Measurements from ENCODE around the gene RAP1GAP.
"Not testable (repeated sequence)": the region's sequence is repeated elsewhere in the genome, so short reads cannot be mapped to it uniquely, and the experiment has no call there.

Gene RAP1GAP

GRCh38 chr1:21572735-21573277 is 96.4 kb downstream of the RAP1GAP start:
- no peak for DNase-seq (ENCODE audit: low read depth in 2 of 2, low spot score in 1 of 2)

DNA sequence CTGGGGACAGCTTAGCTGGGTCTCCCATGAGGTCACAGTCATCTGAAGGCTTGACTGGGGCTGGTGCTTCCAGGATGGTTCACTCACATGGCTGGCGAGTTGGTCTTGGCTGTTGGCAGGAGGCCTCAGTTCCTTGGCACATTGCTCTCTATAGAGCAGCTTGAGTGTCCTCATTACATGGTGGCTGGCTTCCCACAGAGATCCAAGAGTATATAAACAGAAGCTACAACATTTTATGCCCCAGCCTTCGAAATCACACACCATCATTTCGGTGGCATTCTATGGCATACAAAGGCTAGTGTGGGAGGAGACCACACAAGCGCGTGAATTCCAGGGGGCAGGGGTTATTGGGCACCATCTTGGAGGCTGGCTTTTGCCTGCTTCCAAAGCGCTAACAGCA is 96.9 kb downstream of the RAP1GAP start:
- DNase-seq (ENCODE audit: low read depth in 2 of 2, low spot score in 1 of 2) = no peak

- DNase-seq (ENCODE audit: low read depth in 2 of 2, low spot score in 1 of 2) = no peak
Observed at GRCh38 chr1:21570885-21571284, 98.3 kb downstream of the RAP1GAP start.

DNA sequence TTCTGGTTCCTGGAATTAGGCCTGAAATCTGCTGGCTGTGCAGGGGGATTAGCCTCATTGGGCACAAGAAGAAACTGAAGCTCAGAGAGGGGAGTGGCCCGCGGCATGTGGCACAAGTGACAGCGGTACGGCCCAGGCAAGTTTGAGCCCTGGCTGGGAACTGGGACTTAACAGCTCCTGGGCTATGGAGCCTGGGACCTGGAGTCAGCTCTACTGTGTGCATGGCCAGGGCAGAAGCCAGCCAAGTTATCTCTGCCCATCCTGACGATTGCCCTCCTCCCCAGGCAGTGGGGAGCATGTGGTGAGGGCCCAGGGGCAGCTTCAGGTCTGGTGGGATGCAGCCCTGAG is 98.7 kb downstream of the RAP1GAP start:
- DNase-seq (ENCODE audit: low read depth in 2 of 2, low spot score in 1 of 2) = no peak

DNA sequence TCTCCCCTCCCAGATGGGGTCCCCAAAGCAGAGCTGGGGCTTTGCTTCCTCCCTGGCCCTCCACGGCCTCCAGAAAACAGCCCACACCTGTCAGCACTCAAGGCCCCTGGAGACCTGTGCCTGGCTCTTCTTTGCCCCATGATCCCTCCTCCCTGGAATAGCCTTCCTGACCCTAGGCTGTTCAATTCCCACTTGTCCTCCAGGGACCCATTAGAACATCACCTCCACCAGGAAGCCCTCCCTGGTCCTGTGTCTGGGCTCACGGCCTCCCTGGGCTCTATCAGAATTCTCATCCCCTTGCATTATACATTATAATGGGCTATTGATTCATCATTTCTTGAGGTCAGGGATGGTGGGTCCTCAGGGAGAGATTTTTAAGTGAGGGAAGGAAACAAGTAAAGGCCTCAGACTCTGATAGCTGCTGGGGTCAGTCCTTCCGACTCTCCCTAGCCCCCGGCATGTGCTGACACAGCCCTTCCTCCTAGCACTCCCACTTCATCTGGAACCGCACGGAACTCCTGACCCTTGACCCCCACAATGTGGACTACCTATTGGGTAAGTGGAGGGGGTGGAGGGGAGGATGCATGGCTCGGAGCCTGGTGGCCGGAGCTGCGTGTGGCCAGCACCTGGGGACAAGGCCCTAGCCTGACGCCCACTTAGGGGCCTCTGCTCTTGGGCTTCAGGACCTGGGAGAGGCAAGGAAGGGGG is 99.2 kb downstream of the RAP1GAP start:
- no peak for DNase-seq (ENCODE audit: low read depth in 2 of 2, low spot score in 1 of 2)

GRCh38 chr1:21568809-21569385 is 100.3 kb downstream of the RAP1GAP start:
- DNase-seq (ENCODE audit: low read depth in 2 of 2, low spot score in 1 of 2) = no peak

DNA sequence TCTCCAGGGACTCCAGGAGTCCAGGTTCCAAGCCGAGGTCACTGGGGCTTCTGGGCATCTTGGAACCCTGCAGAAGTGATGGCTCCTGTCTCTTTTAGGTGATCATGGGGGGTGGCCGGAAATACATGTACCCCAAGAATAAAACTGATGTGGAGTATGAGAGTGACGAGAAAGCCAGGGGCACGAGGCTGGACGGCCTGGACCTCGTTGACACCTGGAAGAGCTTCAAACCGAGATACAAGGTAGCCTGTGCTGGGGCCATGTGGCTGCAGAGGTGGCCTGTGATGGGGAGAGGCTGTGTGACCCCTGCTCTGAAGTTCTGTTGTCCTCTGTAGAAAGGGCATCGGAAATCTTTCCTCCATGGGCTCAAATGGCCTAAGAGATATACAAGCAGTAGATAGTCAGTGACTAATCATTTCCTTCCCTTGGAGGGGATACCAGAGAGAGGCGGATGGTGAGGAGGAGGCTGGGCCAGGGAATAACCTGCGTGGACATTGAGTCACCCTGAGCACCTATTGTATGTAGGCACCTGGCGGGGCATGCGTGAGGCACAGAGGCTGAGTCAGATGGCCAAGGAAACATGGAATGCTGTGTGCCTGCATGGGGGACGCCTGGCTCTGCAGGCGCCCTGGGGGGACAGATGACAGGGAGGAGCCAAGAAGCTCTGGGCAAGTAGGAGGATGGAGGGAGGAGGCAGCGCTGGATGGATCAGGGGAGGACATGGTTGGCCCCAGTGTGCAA is 101.0 kb downstream of the RAP1GAP start:
- DNase-seq (ENCODE audit: low read depth in 2 of 2, low spot score in 1 of 2) = no peak

DNA sequence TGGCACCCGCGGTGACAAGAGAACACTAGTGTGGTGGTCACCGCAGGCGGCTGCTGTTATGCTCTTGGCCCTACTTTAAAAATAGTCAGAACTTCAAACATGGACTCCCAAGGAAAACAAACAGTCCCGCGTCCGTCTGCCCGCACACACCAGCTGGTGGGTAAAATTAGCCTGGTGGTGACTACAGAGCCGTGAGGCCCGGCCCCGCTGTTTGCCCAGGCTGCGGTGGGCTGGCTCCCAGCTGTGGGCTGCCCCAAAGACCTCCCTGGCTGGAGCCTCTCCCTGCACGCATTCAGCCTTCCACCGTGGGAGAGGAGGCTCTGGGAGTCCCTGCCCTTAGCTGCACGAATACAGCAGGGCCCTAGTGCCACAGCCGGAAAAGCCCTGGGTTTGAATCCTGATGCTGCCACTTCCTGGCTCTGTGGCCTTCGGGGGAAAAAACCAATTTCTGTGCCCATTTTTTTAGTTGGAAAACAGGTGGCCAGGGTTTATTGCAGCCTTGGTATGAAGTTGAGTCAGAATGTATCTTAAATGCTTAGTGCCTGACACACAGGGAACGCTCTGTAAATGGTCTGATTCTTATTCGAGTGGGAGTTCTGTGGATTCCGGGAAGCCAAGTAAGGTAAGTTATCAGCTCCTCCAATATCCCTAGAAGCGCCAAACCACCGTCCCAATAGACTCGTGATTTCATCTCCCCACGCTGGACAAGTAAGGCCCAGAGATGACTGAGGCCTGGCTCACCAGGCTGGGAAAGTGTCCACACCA is 101.7 kb downstream of the RAP1GAP start:
- DNase-seq (ENCODE audit: low read depth in 2 of 2, low spot score in 1 of 2) = no peak

GRCh38 chr1:21566361-21566760 is 102.8 kb downstream of the RAP1GAP start:
- DNase-seq (ENCODE audit: low read depth in 2 of 2, low spot score in 1 of 2) = not testable (repeated sequence)

DNA sequence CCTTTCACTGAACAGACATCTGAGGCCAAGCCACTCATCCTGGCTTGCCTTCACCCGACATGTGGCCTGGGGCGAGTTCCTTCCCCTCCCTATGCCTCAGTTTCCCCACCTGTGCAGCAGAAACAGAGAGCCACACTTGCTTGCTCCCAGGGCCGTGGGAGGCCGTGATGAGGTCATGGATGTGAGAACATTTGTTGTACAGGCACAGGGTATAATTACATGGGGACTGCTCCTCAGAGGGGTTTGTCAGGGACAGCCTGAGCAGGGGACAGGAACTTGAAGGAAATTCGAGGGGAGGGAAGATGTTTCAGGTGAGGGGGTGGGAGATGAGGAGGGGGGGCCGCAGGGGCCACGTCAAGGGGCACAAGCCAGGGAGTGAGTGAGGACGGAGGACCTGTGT is 103.9 kb downstream of the RAP1GAP start:
- DNase-seq (ENCODE audit: low read depth in 2 of 2, low spot score in 1 of 2) = no peak

DNA sequence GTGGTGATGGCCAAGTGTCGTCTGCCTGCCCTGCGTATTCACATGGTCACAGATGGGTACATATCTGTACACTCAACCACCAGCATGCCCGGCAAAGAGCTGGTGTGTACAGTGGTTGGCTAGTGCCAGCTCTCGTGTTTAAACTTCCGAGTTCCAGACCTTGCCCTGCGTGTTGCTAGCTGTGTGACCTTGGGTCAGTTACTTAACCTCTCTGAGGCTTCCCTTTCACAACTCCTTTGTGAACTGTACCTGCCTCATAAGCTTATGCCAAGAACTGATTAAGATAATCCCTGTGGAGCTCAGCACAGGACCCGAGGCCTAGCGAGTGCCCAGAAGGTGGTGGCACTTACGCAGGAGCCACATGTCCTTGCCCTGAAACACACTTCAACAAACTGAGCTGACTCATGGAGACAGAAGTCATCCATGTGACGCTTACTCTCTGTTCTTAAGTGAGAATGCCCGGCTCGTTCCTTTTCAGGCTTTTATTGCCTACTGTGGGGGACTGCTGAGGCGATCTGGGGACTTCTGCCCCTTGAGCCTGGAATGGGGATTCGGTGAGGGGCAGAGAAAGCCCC is 104.5 kb downstream of the RAP1GAP start:
- DNase-seq (ENCODE audit: low read depth in 2 of 2, low spot score in 1 of 2) = no peak

GRCh38 chr1:21563971-21564370 is 105.2 kb downstream of the RAP1GAP start:
- DNase-seq (ENCODE audit: low read depth in 2 of 2, low spot score in 1 of 2) = no peak

DNA sequence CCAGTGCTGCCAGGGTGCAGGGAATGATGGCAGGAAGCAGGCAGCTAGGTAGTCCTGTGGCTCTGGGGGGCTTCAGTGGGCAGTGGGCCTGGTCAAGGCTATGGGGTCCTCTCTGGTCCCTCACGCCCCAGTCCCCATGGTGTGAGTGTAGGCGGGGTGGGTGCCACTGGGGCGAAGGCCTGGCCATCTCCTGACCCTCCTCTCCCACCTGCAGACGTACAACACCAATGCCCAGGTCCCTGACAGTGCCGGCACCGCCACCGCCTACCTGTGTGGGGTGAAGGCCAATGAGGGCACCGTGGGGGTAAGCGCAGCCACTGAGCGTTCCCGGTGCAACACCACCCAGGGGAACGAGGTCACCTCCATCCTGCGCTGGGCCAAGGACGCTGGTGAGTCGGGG is 106.3 kb downstream of the RAP1GAP start:
- no peak for DNase-seq (ENCODE audit: low read depth in 2 of 2, low spot score in 1 of 2)

DNA sequence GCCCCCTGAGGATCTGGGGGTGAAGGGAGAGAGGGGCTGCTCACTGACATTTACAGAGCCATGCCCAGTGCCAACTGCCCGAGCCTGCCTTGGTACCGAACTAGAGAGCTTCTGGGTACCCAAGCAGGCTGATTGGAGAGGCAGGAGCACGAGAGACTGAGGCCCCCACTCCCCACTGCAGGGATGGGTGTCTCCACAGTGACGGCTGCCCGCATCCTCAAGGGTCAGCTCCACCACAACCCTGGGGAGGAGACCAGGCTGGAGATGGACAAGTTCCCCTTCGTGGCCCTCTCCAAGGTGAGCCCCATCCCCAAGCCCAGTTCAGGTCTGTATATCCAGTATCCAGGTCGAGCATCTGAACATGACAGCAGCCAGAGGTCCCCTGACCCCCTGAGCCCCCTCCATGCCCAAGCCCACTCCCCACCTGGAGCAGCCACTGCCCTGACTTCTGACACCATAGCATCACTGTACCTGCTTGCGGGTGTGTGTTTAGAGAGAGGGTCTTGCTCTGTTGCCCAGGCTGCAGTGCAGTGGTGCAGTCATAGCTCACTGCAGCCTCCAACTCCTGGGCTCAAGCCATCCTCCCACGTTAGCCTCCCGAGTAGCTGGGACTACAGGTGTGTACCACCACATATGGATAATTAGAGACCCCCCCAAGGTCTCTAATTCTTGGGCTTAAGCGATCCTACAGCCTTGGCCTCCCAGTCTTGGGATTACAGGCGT is 108.1 kb downstream of the RAP1GAP start:
- DNase-seq (ENCODE audit: low read depth in 2 of 2, low spot score in 1 of 2) = no peak

- no peak for DNase-seq (ENCODE audit: low read depth in 2 of 2, low spot score in 1 of 2)
Observed at GRCh38 chr1:21559788-21560567, 109.2 kb downstream of the RAP1GAP start.

GRCh38 chr1:21553116-21553926 is 115.8 kb downstream of the RAP1GAP start:
- DNase-seq (ENCODE audit: low read depth in 2 of 2, low spot score in 1 of 2) = no peak

- DNase-seq (ENCODE audit: low read depth in 2 of 2, low spot score in 1 of 2) = no peak
Observed at GRCh38 chr1:21552715-21553114, 116.4 kb downstream of the RAP1GAP start.

DNA sequence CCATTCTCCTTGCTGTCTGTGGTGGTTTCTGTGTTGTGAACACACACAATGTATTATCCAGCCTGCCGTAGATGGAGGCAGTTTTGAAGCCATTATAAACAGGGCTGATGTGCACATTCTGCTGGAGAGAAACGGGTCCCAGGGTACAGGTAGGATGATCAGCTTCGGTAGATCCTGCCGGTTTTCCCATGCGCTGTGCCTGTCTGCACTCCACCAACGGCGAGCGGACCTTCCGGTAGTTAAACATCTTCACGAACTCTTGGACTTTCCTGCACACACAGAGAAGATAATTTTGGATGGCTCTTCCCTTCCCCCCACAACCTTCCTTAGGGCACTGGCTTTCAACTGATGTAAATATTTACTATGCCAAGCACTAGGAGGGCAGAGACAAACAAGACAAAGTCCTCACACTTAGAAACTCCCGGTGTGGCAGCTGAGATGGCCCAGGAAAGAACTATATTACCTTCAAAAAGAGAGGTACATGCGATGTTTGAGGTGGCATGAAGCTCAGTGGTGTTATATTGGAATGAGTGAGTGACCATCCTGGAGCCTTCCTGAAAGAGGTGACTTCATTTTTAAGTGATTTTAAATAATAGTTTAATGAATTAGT is 118.2 kb downstream of the RAP1GAP start:
- DNase-seq (ENCODE audit: low read depth in 2 of 2, low spot score in 1 of 2) = no peak
